K562 (cell line): ENCODE results near the gene RARRES1. TPM values are rescaled to one million over a fixed set of nuclear protein-coding genes. Genes with fewer than 3 reads are reported as not detected.

Experiments used
- ATAC-seq: fragments of 200-7000 bp; cut with Tn5 transposase; 3 replicates; pipeline ENCODE4 v1.9.1; 2020; ENCODE audit warnings: moderate library complexity
- BruUV-seq: library from RNA; stranded (reverse); fragments of 400-500 nt; replicated peaks from 2 replicates; lab custom pipeline; 2021; lab: Mats Ljungman, UMichigan
- CTCF ChIA-PET: fragments of 300-600 bp; formaldehyde crosslinking; extraction: SDS; loops from one replicate; lab custom pipeline; 2021; ENCODE audit warnings: low intra/inter-chr PET ratio; lab: Yijun Ruan, JAX
- POLR2A ChIA-PET: fragments of 300-600, 350-650 bp; sonication (Branson Sonifier 250); formaldehyde crosslinking; extraction: SDS; loops from one replicate; lab custom pipeline; 2021; ENCODE audit warnings: antibody characterized with exemption, inconsistent platforms; lab: Yijun Ruan, JAX
- DNase-seq, 4 experiments: peaks; one replicate each; pipeline versions ENCODE4 v3.0.0 to v3.0.0-alpha.2; 2011 to 2018; ENCODE audit warnings: low spot score in 3 of 4, mixed read lengths in 3 of 4; ENCODE audit errors: extremely low read depth in 1 of 4
- FAIRE-seq: peaks from 2 replicates; lab custom pipeline; 2011; peaks lifted over from hg19 to GRCh38; lab: Jason Lieb, UNC
- H2AFZ ChIP-seq: 2 replicates; pipeline ENCODE4 v1.6.0; 2011; ENCODE audit warnings: low read depth, low read length, control low read depth, inconsistent platforms
- H3K27ac ChIP-seq: fragments of 200-600 bp; 3 replicates; pipeline ENCODE4 v1.8.0; 2011; ENCODE audit warnings: low read depth, mild to moderate bottlenecking, control low read depth, inconsistent platforms, low read length, moderate library complexity, mixed read lengths; ENCODE audit errors: extremely low read depth
- H3K27me3 ChIP-seq, 2 experiments: fragments of 300-600 bp in 1 of 2; 2 replicates in 1 of 2; 3 replicates in 1 of 2; pipeline versions ENCODE4 v1.6.0 to v1.8.0; 2011; ENCODE audit warnings: inconsistent platforms in 2 of 2, low read length in 2 of 2, mild to moderate bottlenecking in 1 of 2, mixed read lengths in 1 of 2, moderate library complexity in 1 of 2; ENCODE audit not compliant: control insufficient read depth in 2 of 2, insufficient read depth in 2 of 2
- H3K36me3 ChIP-seq: fragments of 300-600 bp; 3 replicates; pipeline ENCODE4 v1.8.0; 2011; ENCODE audit warnings: mild to moderate bottlenecking, low read length, inconsistent platforms; ENCODE audit not compliant: control insufficient read depth, insufficient read depth
- H3K4me1 ChIP-seq, 2 experiments: fragments of 200-600 bp in 1 of 2; replicated peaks in 1 of 2; 2 replicates in 1 of 2; 3 replicates in 1 of 2; pipeline versions ENCODE4 v1.5.1 to v1.8.0; 2011; ENCODE audit warnings: inconsistent platforms in 2 of 2, low read length in 2 of 2, mild to moderate bottlenecking in 1 of 2, mixed read lengths in 1 of 2, moderate library complexity in 1 of 2; ENCODE audit not compliant: control insufficient read depth in 2 of 2, insufficient read depth in 2 of 2
- H3K4me2 ChIP-seq: 2 replicates; pipeline ENCODE4 v1.6.1; 2011; ENCODE audit warnings: low read length, control low read depth, inconsistent platforms, mixed read lengths; ENCODE audit not compliant: insufficient read depth
- H3K4me3 ChIP-seq: fragments of 200-600 bp; sonication (generic), shearing (Covaris generic); 2 replicates; pipeline ENCODE4 v1.5.1; 2016; ENCODE audit warnings: control low read depth, inconsistent platforms
- H3K79me2 ChIP-seq: fragments of 200-600 bp; 3 replicates; pipeline ENCODE4 v1.8.0; 2011; ENCODE audit warnings: low read length, inconsistent platforms; ENCODE audit not compliant: control insufficient read depth, insufficient read depth
- H3K9ac ChIP-seq, 2 experiments: 2 replicates each; pipeline versions ENCODE4 v1.6.0 to v1.6.1; 2011; ENCODE audit warnings: low read depth in 2 of 2, low read length in 2 of 2, control low read depth in 1 of 2, inconsistent platforms in 1 of 2, mild to moderate bottlenecking in 1 of 2, mixed read lengths in 1 of 2; ENCODE audit not compliant: insufficient read depth in 1 of 2
- H3K9me1 ChIP-seq: one replicate; pipeline ENCODE4 v1.6.0; 2011; ENCODE audit warnings: inconsistent platforms, mild to moderate bottlenecking, low read length, moderate library complexity; ENCODE audit not compliant: control insufficient read depth, insufficient read depth
- H3K9me3 ChIP-seq: replicated peaks from 2 replicates; pipeline ENCODE4 v1.5.1; 2011; ENCODE audit warnings: low read depth, low read length, inconsistent platforms; ENCODE audit not compliant: control insufficient read depth, insufficient read depth
- H4K20me1 ChIP-seq: replicated peaks from 2 replicates; pipeline ENCODE4 v1.6.1; 2011; ENCODE audit warnings: low read length, inconsistent platforms, mixed read lengths; ENCODE audit not compliant: control insufficient read depth, insufficient read depth
- CEBPG ChIP-seq, 3 experiments: fragments of 200-800 bp in 1 of 3; sonication (Bioruptor generic) in 1 of 3; sonication (generic) in 1 of 3; formaldehyde crosslinking in 1 of 3; IDR thresholded peaks in 2 of 3; conservative IDR thresholded peaks in 1 of 3; 2 replicates each; pipeline versions ENCODE4 v1.6.1 to v1.8.0; 2016 to 2022; ENCODE audit warnings: missing compliant biosample characterization in 2 of 3, missing genetic modification characterization in 2 of 3, mild to moderate bottlenecking in 1 of 3, missing genetic modification reagents in 1 of 3
- EGR1 ChIP-seq: fragments of 450-650 bp; conservative IDR thresholded peaks from 2 replicates; pipeline ENCODE4 v1.6.1; 2017; ENCODE audit warnings: mild to moderate bottlenecking
- KDM5B ChIP-seq: fragments of 200-600 bp; sonication (generic); IDR thresholded peaks from 2 replicates; pipeline ENCODE4 v1.6.1; 2012; ENCODE audit warnings: low read depth, mild to moderate bottlenecking, moderate library complexity, low read length, control low read depth, inconsistent platforms; ENCODE audit not compliant: insufficient replicate concordance
- RBM22 ChIP-seq: fragments of 200-400 bp; formaldehyde crosslinking; IDR thresholded peaks from 2 replicates; pipeline ENCODE4 v1.6.1; 2018; ENCODE audit warnings: low read length, low read depth; ENCODE audit not compliant: poor library complexity, severe bottlenecking
- ZNF12 ChIP-seq: sonication (generic); formaldehyde crosslinking; IDR thresholded peaks from 2 replicates; pipeline ENCODE4 v1.4.0; 2020; ENCODE audit warnings: mild to moderate bottlenecking, missing genetic modification reagents
- WGBS: fragments of 100-300 bp; shearing (Covaris generic); methylation state at CpG from one replicate; pipeline ENCODE4 v1.1.6; 2016; ENCODE audit warnings: low coverage, mixed read lengths; ENCODE audit not compliant: insufficient coverage; ENCODE audit errors: missing lambda C conversion rate; 5-methylcytosine and 5-hydroxymethylcytosine counted together
- in situ Hi-C: fragments of 300-500 bp; cut with MboI; formaldehyde crosslinking; loops from 4 replicates; pipeline ENCODE4 v1.15.0; 2018; ENCODE audit warnings: inconsistent platforms, mixed read lengths
- intact Hi-C: fragments of 100-400 bp; cut with micrococcal nuclease; formaldehyde crosslinking; loops from 2 replicates; pipeline ENCODE4 v1.14.2; 2022
- polyA plus RNA-seq, 8 experiments: library from polyadenylated mRNA; depleted of rRNA in 4 of 8; stranded (reverse) in 5 of 8; unstranded in 3 of 8; fragments of >200 nt; fragmentation: Nextera tagmentation in 2 of 8; fragmentation: Illumina TruSeq in 1 of 8; extraction: Ambion mirVana in 2 of 8; extraction: Trizol in 1 of 8; gene quantifications; 2 replicates each; pipeline versions ENCODE4 v1.2.1 to v1.2.3, GENCODE V29; 2011 to 2014; ENCODE audit warnings: inconsistent platforms in 1 of 8, missing spikeins in 1 of 8
- total RNA-seq, 7 experiments: library from RNA; depleted of rRNA in 6 of 7; stranded (reverse); fragments of >200 nt in 6 of 7; fragmentation: Illumina TruSeq in 2 of 7; extraction: Trizol in 2 of 7; gene quantifications; 2 replicates each; pipeline versions ENCODE4 v1.2.1 to v1.2.3, GENCODE V29; 2011 to 2021; ENCODE audit warnings: low replicate concordance in 1 of 7
- TF ChIP-seq, protein P1 (sequence below): fragments of 200-800 bp; sonication (Bioruptor generic); IDR thresholded peaks from 2 replicates; pipeline ENCODE4 v1.6.1; 2016; ENCODE audit warnings: missing genetic modification characterization, missing compliant biosample characterization

The RARRES1 gene
- total and polyA plus RNA-seq, 9 of the 15 experiments (the other 6 are each of a cell fraction or from before 2014, with no cell fraction given): not detected

DNA sequence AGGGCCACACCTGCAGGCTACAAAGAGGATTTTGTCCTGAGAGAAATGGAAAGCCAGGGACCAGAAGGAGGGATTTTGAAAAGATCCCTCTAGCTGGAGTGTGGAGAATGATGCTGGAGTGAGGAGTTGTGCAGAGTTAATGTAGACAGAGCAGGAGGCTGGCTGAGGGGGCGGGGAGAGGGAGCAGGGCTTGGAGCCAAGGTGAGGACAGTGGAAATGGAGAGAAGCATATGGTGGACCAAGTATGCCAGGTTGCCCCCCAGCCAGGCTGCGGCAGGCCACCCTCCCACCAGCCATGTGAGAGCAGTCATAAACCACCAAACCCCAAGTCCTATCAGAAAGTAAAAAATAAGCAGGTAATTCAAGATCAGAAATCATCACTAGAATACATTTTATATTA lies 14.7 kb downstream of the RARRES1 start:
- no peak overlapping the region for H3K4me3 ChIP-seq
- no peaks in the 10 kb centered on the region; the same call in 2 of the 3 replicates for H3K79me2 ChIP-seq
- no peaks in the 10 kb centered on the region for H3K9me3 ChIP-seq
- intact Hi-C loops: no loop called here
- 0 out of 4 replicates have a peak overlapping the region, but pooled peaks of 1 of the 2 experiments have one; percentile 11 for H3K9ac ChIP-seq
- ChIA-PET POLR2A (interaction anchor here (0.6 kb wide), 1 partner anchor 132 kb away, joined by 3 read pairs; no protein-coding TSS in a partner anchor), CTCF (interaction anchor here (0.6 kb wide), 1 partner anchor 10 kb away, joined by 4 read pairs; no protein-coding TSS in a partner anchor)
- peaks cover 33% of the 10 kb centered on the region for H3K36me3 ChIP-seq
- H3K27me3 ChIP-seq: no peaks in the 10 kb centered on the region
- WGBS: 94% methylated on average over 2 of the region's 2 CpGs
- no peak for TF ChIP-seq ZNF12 (CRISPR knock-in tag)
- TF ChIP-seq RBM22: no peak
- TF ChIP-seq, protein P1, sequence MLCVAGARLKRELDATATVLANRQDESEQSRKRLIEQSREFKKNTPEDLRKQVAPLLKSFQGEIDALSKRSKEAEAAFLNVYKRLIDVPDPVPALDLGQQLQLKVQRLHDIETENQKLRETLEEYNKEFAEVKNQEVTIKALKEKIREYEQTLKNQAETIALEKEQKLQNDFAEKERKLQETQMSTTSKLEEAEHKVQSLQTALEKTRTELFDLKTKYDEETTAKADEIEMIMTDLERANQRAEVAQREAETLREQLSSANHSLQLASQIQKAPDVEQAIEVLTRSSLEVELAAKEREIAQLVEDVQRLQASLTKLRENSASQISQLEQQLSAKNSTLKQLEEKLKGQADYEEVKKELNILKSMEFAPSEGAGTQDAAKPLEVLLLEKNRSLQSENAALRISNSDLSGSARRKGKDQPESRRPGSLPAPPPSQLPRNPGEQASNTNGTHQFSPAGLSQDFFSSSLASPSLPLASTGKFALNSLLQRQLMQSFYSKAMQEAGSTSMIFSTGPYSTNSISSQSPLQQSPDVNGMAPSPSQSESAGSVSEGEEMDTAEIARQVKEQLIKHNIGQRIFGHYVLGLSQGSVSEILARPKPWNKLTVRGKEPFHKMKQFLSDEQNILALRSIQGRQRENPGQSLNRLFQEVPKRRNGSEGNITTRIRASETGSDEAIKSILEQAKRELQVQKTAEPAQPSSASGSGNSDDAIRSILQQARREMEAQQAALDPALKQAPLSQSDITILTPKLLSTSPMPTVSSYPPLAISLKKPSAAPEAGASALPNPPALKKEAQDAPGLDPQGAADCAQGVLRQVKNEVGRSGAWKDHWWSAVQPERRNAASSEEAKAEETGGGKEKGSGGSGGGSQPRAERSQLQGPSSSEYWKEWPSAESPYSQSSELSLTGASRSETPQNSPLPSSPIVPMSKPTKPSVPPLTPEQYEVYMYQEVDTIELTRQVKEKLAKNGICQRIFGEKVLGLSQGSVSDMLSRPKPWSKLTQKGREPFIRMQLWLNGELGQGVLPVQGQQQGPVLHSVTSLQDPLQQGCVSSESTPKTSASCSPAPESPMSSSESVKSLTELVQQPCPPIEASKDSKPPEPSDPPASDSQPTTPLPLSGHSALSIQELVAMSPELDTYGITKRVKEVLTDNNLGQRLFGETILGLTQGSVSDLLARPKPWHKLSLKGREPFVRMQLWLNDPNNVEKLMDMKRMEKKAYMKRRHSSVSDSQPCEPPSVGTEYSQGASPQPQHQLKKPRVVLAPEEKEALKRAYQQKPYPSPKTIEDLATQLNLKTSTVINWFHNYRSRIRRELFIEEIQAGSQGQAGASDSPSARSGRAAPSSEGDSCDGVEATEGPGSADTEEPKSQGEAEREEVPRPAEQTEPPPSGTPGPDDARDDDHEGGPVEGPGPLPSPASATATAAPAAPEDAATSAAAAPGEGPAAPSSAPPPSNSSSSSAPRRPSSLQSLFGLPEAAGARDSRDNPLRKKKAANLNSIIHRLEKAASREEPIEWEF (CRISPR knock-in tag): no peak
- no peak for TF ChIP-seq CEBPG (CRISPR knock-in tag; IDR thresholded peaks at IDR 0.05)
- no peak for TF ChIP-seq CEBPG (tag; conservative IDR thresholded peaks at IDR 0.05 in 1 of 2, IDR thresholded peaks at IDR 0.05 in 1 of 2)
- TF ChIP-seq KDM5B: no peak
- 0 out of 2 replicates have a peak, but pooled peaks have one; percentile 10 for TF ChIP-seq EGR1
- FAIRE-seq: no peak
- DNase-seq: no peak
- peaks cover 16 to 23% of the 10 kb centered on the region in 2 experiments; a peak in 4 of 5 replicates for H3K4me1 ChIP-seq
- H4K20me1 ChIP-seq: no peaks in the 10 kb centered on the region
- ATAC-seq: peak; percentile 15; the same call in 1 of the 3 replicates
- no peaks in the 10 kb centered on the region for H3K9me1 ChIP-seq
- H3K27ac ChIP-seq: peak overlapping the region; percentile 26; the same call in 2 of the 3 replicates
- no peak overlapping the region for H2AFZ ChIP-seq
- in situ Hi-C loops: no loop called here
- BruUV-seq: no TSS peak
- peak overlapping the region; percentile 7; the same call in 1 of the 2 replicates for H3K4me2 ChIP-seq
